GM18519 (cell line): ENCODE results near the gene CABCOCO1.

Source experiments
- ATAC-seq: cut with Tn5 transposase; IDR thresholded peaks from one replicate; pipeline ENCODE4 v1.9.1; 2021; ENCODE audit warnings: mild to moderate bottlenecking, moderate library complexity; ENCODE audit not compliant: unreplicated experiment, low FRiP score

The CABCOCO1 gene

DNA sequence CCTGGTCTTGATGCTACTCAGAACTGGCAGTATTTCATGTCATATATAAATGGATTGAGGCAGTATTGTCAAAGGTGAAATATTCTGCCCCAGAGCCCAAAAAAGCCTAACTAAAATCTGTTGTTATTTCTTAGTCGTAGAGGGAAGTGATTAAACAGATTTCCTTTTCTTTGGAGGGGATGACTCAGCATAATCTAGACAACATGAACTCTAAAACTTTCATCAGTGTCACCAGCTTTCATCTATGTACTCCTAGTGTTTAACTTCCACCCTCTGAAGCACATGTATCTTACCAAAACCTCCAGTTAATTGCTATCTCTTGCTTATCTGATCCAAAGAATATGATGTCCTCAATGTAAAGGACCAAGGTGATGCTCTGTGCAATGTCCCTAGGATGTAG, 141.7 kb downstream of the CABCOCO1 start:
- no peak for ATAC-seq

DNA sequence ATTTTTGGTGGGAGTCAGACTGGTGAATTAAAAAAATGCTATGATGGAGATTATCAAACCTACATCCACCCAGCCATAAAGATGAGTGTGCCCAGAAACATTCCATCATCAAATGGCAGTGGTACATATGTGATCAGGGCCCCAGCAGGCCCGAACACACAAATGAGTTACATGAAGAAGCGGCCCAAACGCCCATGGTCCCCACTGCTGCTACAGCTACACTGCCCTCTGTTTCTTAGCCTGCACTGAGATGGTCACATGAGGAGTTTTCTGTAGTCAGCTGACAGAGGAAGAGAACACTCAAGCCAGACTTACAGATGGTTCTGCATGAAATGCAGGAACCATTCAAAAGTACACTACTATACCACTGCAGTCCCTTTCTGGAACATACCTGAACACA, 142.4 kb downstream of the CABCOCO1 start:
- no peak for ATAC-seq

- ATAC-seq = no peak
These were observed 147.5 kb downstream of the CABCOCO1 start for GRCh38 chr10:61810263-61810662.

DNA sequence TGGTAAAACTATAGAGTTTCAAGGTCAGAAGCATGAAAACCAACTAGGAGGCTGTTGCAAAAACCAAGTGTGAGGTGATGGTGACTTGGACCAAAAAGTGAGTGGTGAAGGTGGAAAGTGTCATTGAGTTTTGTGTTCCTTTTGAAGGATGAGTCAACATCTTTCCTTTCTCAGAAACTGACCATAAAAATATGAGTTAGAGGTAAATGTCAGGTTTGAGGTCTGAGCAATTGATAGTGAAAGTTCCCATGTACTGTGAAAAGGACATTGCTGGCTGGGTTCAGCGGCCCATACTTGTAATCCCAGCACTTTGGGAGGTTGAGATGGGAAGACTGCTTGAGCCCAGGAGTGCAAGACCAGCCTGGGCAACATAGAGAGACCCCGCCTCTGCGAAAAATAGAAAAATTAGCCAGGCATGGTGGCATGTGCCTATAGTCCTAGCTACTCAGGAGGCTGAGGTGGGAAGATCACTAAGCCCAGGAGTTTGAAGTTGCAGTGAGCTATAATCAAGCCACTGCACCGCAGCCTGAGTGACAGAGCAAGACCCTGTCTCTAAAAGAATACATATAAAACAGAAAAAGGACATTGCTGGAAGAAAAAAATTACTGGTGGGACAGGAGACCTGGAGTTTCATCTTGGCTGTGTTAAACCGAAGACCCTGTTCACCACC, 149.5 kb downstream of the CABCOCO1 start:
- peak; percentile 45 for ATAC-seq

DNA sequence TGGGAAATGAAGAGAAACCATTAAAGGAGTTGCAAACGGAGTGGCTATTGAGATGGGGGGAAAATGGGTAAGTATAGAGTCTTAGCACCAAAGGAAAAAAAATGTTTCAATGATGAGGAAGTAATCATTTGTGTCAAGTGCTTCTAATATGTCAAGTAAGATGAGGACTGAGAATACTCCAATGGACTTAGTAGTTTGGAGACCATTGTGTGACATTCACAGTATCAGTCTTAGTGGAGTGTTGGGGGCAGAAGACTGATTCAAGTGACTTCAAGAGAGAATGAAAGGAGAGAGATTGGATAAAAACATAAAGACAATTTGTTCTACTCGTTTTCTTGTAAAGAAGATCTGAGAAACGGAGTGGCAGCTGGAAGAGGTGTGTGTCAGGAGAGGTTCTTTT, 150.2 kb downstream of the CABCOCO1 start:
- ATAC-seq = no peak

- ATAC-seq = no peak
These were observed 151.4 kb downstream of the CABCOCO1 start for GRCh38 chr10:61814160-61814559.

GRCh38 chr10:61815496-61815895, 152.8 kb downstream of the CABCOCO1 start:
- ATAC-seq = no peak
